ENCODE results near the gene YBEY.

DNA sequence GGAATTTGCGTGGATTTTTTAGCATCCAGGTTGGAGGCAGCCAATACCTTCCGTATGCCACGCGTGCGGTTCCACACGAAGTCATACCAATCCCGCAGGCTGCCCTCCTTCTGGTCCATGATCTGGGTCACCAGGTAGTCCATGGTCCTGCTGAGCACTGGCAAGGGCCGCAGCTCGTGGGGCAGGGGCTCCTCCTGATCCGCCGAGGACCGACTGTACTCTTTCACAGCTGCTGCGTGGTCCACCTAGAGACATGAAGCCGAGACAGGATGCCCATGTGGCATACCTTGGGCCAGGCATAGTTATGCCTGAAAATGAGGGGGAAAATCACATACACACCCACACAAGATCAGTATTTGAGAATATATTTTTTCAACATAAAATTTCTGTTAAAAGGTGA lies 12.8 kb upstream of the YBEY start:
- no peak for TF ChIP-seq EZH2 (IDR thresholded peaks at IDR 0.05; ENCODE audit: borderline replicate concordance, low read length)
- TF ChIP-seq, protein P1, sequence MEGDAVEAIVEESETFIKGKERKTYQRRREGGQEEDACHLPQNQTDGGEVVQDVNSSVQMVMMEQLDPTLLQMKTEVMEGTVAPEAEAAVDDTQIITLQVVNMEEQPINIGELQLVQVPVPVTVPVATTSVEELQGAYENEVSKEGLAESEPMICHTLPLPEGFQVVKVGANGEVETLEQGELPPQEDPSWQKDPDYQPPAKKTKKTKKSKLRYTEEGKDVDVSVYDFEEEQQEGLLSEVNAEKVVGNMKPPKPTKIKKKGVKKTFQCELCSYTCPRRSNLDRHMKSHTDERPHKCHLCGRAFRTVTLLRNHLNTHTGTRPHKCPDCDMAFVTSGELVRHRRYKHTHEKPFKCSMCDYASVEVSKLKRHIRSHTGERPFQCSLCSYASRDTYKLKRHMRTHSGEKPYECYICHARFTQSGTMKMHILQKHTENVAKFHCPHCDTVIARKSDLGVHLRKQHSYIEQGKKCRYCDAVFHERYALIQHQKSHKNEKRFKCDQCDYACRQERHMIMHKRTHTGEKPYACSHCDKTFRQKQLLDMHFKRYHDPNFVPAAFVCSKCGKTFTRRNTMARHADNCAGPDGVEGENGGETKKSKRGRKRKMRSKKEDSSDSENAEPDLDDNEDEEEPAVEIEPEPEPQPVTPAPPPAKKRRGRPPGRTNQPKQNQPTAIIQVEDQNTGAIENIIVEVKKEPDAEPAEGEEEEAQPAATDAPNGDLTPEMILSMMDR (conservative IDR thresholded peaks at IDR 0.05 in 1 of 2, IDR thresholded peaks at IDR 0.05 in 1 of 2; ENCODE audit: extremely low read depth in 1 of 2, insufficient read depth in 1 of 2, low read depth in 1 of 2, low read length in 2 of 2) = no peak
